GM13977 (cell line): ENCODE results near the gene JPT2.

Experiments used
- DNase-seq: peaks from one replicate; pipeline ENCODE4 v3.0.0; 2012; ENCODE audit warnings: low spot score
- in situ Hi-C: fragments of 300-500 bp; cut with MboI; formaldehyde crosslinking; loops from one replicate; pipeline ENCODE4 v1.12.0; 2022; ENCODE audit warnings: low sequenced_read_pairs, low pct_unique_long_range_greater_than_20kb, mixed read lengths, inconsistent platforms; ENCODE audit not compliant: unreplicated experiment
- TF ChIP-seq, protein P1 (sequence below): IDR thresholded peaks from 2 replicates; pipeline ENCODE4 v1.5.1; 2012; ENCODE audit warnings: mild to moderate bottlenecking, control low read depth; ENCODE audit not compliant: insufficient read depth; ENCODE audit errors: extremely low read depth, missing control alignments

JPT2 gene

GRCh38 chr16:1677942-1678499 lies at the start of gene JPT2:
JPT2 (plus strand) TSS chr16:1678279; CDS start chr16:1678313, 34 bp downstream.
- DNase-seq, result peak; percentile 100
- TF ChIP-seq, protein P1, sequence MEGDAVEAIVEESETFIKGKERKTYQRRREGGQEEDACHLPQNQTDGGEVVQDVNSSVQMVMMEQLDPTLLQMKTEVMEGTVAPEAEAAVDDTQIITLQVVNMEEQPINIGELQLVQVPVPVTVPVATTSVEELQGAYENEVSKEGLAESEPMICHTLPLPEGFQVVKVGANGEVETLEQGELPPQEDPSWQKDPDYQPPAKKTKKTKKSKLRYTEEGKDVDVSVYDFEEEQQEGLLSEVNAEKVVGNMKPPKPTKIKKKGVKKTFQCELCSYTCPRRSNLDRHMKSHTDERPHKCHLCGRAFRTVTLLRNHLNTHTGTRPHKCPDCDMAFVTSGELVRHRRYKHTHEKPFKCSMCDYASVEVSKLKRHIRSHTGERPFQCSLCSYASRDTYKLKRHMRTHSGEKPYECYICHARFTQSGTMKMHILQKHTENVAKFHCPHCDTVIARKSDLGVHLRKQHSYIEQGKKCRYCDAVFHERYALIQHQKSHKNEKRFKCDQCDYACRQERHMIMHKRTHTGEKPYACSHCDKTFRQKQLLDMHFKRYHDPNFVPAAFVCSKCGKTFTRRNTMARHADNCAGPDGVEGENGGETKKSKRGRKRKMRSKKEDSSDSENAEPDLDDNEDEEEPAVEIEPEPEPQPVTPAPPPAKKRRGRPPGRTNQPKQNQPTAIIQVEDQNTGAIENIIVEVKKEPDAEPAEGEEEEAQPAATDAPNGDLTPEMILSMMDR, result peak; percentile 32
- in situ Hi-C loops, result no loop called here

DNA sequence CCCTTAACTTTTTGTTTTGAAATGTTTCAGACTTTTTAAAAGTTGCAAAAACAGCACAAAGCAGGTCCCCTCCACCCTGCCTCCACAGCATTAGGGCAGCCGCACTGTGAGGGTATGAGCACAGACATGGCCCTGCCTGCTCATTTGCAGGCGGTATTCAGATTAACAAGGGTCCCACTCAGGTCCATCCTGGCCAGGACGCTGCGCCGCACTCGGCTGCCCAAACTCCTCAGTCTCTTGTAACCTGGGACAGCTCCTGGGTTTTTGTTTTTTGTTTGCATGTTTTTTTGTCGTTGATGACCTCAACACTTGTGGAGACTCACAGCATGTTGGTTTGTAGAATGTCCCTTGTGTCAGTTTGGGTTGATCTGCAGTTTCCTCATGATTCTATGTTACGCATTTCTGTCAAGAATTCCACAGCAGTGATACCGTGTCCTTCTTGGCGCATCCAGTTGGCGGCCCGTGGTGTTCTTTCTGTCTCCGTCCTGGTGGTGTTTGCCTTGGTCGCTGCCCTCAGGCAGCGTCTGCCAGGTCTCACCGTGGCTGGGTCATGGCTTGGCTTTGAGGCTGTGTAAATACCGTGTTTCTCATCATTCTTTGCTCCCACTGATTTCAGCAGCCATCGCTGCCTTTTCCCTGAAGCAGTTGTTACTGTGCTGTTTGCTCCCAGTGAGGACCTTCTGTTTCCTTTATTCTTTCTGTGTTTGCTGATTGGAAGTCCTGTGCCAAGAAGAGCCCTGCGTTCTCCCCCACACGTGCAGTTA lies 47.4 kb upstream of the JPT2 start:
- TF ChIP-seq, protein P1, result no peak
- in situ Hi-C loops, result no loop called here
- no peak for DNase-seq

GRCh38 chr16:1631230-1631629 lies 46.8 kb upstream of the JPT2 start:
- in situ Hi-C loops, result no loop called here
- DNase-seq, result no peak
- TF ChIP-seq, protein P1, result no peak

GRCh38 chr16:1631931-1632637 lies 46.0 kb upstream of the JPT2 start:
- DNase-seq, result no peak
- in situ Hi-C loops, result no loop called here
- TF ChIP-seq, protein P1, result no peak

- in situ Hi-C loops, result no loop called here
- no peak for DNase-seq
- TF ChIP-seq, protein P1, result no peak
Observed at GRCh38 chr16:1632638-1632970, 45.5 kb upstream of the JPT2 start.

DNA sequence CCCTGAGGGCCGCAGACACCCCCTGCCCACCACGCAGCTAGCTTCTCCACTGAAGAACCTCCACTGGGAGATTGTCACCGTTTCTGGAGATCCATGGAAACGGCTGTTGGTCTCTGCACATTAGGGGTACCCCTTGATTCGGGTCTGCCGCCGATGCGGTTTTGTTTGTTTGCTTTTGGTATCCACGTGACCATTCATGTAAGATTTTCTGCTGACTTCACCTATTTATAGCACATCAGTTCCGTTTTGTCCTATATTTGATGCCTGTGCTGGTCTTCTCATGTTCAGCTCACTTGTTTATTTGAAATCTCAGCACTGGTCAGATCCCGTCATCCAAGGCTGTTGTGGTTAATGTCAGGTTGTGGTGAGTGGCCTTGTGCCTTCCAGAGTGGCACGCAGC lies 44.8 kb upstream of the JPT2 start:
- DNase-seq, result no peak
- TF ChIP-seq, protein P1, result no peak
- in situ Hi-C loops, result no loop called here
